ENCODE measurements around the gene LRP6. TPM values are rescaled to one million over a fixed set of nuclear protein-coding genes. Genes with fewer than 3 reads are reported as not detected.

LRP6 gene
- total RNA-seq, 4 donors from 2014 or later = 4.3 to 18.7 (median 9.0) TPM

DNA sequence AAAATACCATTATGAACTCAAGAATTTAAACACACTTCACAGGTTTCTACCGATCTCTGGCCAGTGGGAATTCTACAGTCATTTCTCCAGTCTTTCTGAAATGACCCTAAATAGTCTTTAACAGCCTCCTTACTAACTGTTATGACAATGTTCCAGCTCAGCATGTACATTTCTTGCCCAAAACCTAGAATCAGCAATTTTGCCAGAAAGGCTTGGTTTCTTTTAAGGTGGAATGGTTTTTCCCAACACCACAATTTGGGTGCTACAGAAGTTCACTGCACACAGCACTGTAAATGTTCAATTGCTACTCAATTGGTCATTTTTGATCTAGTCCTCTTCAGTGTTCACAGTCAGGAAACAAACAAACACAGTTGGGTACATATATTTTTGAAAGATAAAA, 69.7 kb downstream of the LRP6 start:
- TF ChIP-seq POLR2A (IDR thresholded peaks at IDR 0.05) = no peak
- TF ChIP-seq, protein P1, sequence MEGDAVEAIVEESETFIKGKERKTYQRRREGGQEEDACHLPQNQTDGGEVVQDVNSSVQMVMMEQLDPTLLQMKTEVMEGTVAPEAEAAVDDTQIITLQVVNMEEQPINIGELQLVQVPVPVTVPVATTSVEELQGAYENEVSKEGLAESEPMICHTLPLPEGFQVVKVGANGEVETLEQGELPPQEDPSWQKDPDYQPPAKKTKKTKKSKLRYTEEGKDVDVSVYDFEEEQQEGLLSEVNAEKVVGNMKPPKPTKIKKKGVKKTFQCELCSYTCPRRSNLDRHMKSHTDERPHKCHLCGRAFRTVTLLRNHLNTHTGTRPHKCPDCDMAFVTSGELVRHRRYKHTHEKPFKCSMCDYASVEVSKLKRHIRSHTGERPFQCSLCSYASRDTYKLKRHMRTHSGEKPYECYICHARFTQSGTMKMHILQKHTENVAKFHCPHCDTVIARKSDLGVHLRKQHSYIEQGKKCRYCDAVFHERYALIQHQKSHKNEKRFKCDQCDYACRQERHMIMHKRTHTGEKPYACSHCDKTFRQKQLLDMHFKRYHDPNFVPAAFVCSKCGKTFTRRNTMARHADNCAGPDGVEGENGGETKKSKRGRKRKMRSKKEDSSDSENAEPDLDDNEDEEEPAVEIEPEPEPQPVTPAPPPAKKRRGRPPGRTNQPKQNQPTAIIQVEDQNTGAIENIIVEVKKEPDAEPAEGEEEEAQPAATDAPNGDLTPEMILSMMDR (IDR thresholded peaks at IDR 0.05) = no peak
- intact Hi-C loops (cut with DNase I) = no loop called here
- WGBS, 2 donors = 0 to 37% methylated on average over 1 of the region's 1 CpG
- DNase-seq = no peak
- no peaks in the 10 kb centered on the region for H3K27me3 ChIP-seq
- H3K4me3 ChIP-seq = no peak overlapping the region
- peaks cover 0 to 10% (median 0%) of the 10 kb centered on the region in 3 donors for H3K9me3 ChIP-seq
- H3K4me1 ChIP-seq = no peaks in the 10 kb centered on the region
- H3K36me3 ChIP-seq = peaks cover 0 to 40% (median 0%) of the 10 kb centered on the region in 3 donors
- H3K27ac ChIP-seq = no peak overlapping the region

DNA sequence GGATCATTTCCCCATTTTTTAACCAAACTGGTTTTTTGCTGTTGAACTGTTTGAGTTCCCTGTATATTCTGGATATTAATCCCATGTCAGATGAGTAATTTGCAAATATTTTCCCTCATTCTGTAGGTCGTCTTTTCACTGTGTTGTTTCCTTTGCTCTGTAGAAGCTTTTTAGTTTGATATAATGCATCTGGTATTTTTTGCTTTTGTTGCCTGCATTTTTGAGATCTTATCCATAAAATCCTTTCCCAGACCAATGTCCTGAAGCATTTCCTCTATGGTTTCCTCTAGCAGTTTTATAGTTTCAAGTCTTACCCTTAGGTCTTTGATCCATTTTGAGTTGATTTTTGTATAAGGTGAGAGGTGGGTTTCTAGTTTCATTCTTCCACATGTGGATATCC, 71.3 kb downstream of the LRP6 start:
- WGBS, 2 donors = 42% methylated on average over 1 of the region's 1 CpG
- intact Hi-C loops (cut with DNase I) = no loop called here
- Histone ChIP-seq H3K36me3 (peaks cover 0 to 26% (median 0%) of the 10 kb centered on the region in 3 donors), H3K4me1 (no peaks in the 10 kb centered on the region), H3K27me3 (no peaks in the 10 kb centered on the region), H3K27ac (no peak overlapping the region), H3K4me3 (no peak overlapping the region), H3K9me3 (peaks cover 0 to 10% (median 0%) of the 10 kb centered on the region in 3 donors)
- TF ChIP-seq POLR2A (IDR thresholded peaks at IDR 0.05) = no peak
- TF ChIP-seq, protein P1 (IDR thresholded peaks at IDR 0.05) = no peak
- DNase-seq = no peak

DNA sequence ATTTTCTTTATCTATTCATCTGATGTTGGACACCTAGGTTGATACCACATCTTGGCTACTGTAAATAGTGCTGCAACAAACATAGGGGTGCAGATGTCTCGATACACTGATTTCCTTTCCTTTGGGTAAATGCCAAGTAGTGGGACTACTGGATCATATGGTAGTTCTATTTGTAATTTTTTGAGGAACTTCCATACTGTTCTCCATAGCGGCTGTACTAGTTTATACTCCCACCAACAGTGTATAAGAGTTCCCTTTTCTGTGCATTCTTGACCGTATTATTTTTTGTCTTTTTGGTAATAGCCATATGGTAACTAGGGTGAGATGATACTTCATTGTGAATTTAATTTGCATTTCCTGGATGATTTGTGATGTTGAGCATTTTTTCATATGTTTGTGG, 71.8 kb downstream of the LRP6 start:
- intact Hi-C loops (cut with DNase I) = no loop called here
- Histone ChIP-seq H3K36me3 (peaks cover 0 to 21% (median 0%) of the 10 kb centered on the region in 3 donors), H3K27ac (no peak overlapping the region), H3K4me1 (no peaks in the 10 kb centered on the region), H3K4me3 (no peak overlapping the region), H3K27me3 (no peaks in the 10 kb centered on the region), H3K9me3 (peaks cover 0 to 10% (median 0%) of the 10 kb centered on the region in 3 donors)
- DNase-seq = no peak
- no peak for TF ChIP-seq POLR2A (IDR thresholded peaks at IDR 0.05)
- TF ChIP-seq, protein P1 (IDR thresholded peaks at IDR 0.05) = no peak
- 92 to 93% methylated on average over 3 of the region's 3 CpGs for WGBS, 2 donors

DNA sequence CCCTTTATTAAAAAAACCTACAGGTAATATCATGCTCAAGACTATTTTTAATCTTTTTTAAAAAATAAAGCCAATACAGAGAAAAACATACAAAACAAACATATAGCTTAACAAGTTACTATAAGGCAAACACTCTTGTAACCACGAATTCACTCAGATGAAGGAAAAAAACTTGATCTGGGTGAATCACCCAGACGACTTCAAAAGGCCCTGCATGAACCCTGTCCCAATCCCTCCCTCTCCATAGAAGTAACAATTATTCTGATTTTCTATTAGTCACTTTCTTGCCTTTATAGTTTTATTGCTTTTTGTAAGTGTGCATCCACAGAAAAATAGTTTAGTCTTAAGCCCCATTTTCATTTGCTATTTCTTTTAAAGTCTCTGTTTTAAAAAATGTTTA, 72.6 kb downstream of the LRP6 start:
- intact Hi-C loops (cut with DNase I) = no loop called here
- TF ChIP-seq, protein P1 (IDR thresholded peaks at IDR 0.05) = no peak
- no peak for TF ChIP-seq POLR2A (IDR thresholded peaks at IDR 0.05)
- H3K36me3 ChIP-seq = peaks cover 0 to 18% (median 0%) of the 10 kb centered on the region in 3 donors
- H3K9me3 ChIP-seq = peaks cover 0 to 10% (median 0%) of the 10 kb centered on the region in 3 donors
- H3K27me3 ChIP-seq = no peaks in the 10 kb centered on the region
- 38 to 39% methylated on average over 2 of the region's 2 CpGs for WGBS, 2 donors
- no peak overlapping the region for H3K4me3 ChIP-seq
- DNase-seq = no peak
- H3K27ac ChIP-seq = no peak overlapping the region
- no peaks in the 10 kb centered on the region for H3K4me1 ChIP-seq

DNA sequence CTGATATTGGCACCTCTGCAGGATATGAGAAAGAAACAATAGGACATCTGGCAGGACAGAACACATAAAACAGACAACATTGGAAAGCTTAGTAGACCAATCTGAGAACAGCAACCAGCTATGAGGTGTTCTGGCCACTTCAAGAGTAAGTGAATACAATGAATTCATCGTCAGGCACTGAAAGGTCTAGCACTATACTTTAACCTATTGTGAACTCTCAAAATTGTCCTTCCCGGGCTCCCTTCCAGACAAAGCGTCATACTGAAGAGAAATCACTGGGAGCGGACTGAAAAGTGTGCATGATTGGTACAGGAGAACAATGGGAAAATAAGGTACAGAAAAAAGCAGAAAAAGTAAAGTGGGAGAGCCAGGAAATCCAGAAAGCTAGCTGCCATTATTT, 75.8 kb downstream of the LRP6 start:
- intact Hi-C loops (cut with DNase I) = no loop called here
- no peaks in the 10 kb centered on the region for H3K4me1 ChIP-seq
- 83 to 96% methylated on average over 4 of the region's 4 CpGs for WGBS, 2 donors
- no peaks in the 10 kb centered on the region for H3K9me3 ChIP-seq
- no peak overlapping the region for H3K4me3 ChIP-seq
- no peaks in the 10 kb centered on the region for H3K27me3 ChIP-seq
- DNase-seq = no peak
- TF ChIP-seq, protein P1 (IDR thresholded peaks at IDR 0.05) = no peak
- no peak for TF ChIP-seq POLR2A (IDR thresholded peaks at IDR 0.05)
- H3K36me3 ChIP-seq = no peaks in the 10 kb centered on the region
- no peak overlapping the region for H3K27ac ChIP-seq
